H9 (cell line): ENCODE results near the gene SLC8B1. TPM values are rescaled to one million over a fixed set of nuclear protein-coding genes. Genes with fewer than 3 reads are reported as not detected.

ENCODE experiments used
- DNase-seq: peaks from one replicate; pipeline ENCODE4 v3.0.0-alpha.2; 2017
- H2AFZ ChIP-seq: one replicate; pipeline ENCODE4 v1.6.1; 2013; ENCODE audit warnings: mild to moderate bottlenecking, low read length, control low read depth, moderate library complexity
- H2AK5ac ChIP-seq: 2 replicates; pipeline ENCODE4 v1.6.1; 2013; ENCODE audit warnings: low read length, control low read depth, mixed read lengths; ENCODE audit not compliant: insufficient read length
- H2BK120ac ChIP-seq: one replicate; pipeline ENCODE4 v1.6.1; 2013; ENCODE audit warnings: low read depth, mild to moderate bottlenecking, low read length, control low read depth, inconsistent platforms; ENCODE audit not compliant: poor library complexity, severe bottlenecking
- H2BK12ac ChIP-seq: 2 replicates; pipeline ENCODE4 v1.6.1; 2013; ENCODE audit warnings: low read length, control low read depth, mixed read lengths, low read depth; ENCODE audit not compliant: insufficient read length
- H2BK15ac ChIP-seq: 2 replicates; pipeline ENCODE4 v1.6.1; 2013; ENCODE audit warnings: low read depth, low read length, control low read depth
- H2BK20ac ChIP-seq: one replicate; pipeline ENCODE4 v1.6.1; 2013; ENCODE audit warnings: low read depth, mild to moderate bottlenecking, low read length, control low read depth, inconsistent platforms; ENCODE audit not compliant: poor library complexity, severe bottlenecking
- H2BK5ac ChIP-seq: 2 replicates; pipeline ENCODE4 v1.6.1; 2013; ENCODE audit warnings: low read length, control low read depth, mixed read lengths; ENCODE audit not compliant: insufficient read length
- H3K14ac ChIP-seq: 2 replicates; pipeline ENCODE4 v1.6.1; 2013; ENCODE audit warnings: low read length, control low read depth; ENCODE audit not compliant: insufficient read depth
- H3K18ac ChIP-seq: 2 replicates; pipeline ENCODE4 v1.6.1; 2013; ENCODE audit warnings: low read depth, mild to moderate bottlenecking, mixed read lengths, low read length, control low read depth; ENCODE audit not compliant: insufficient read length
- H3K23ac ChIP-seq: 2 replicates; pipeline ENCODE4 v1.6.1; 2013; ENCODE audit warnings: low read length, control low read depth, mixed read lengths, low read depth; ENCODE audit not compliant: insufficient read length
- H3K23me2 ChIP-seq: 2 replicates; pipeline ENCODE4 v1.6.1; 2013; ENCODE audit warnings: low read depth, mild to moderate bottlenecking, mixed read lengths, low read length, control low read depth; ENCODE audit not compliant: insufficient read length, poor library complexity, severe bottlenecking
- H3K27ac ChIP-seq: 2 replicates; pipeline ENCODE4 v1.5.1; 2013; ENCODE audit warnings: low read length, control low read depth, mixed read lengths, low read depth; ENCODE audit not compliant: insufficient read length
- H3K27me3 ChIP-seq: 2 replicates; pipeline ENCODE4 v1.6.1; 2013; ENCODE audit warnings: low read length, control low read depth, inconsistent platforms; ENCODE audit not compliant: insufficient read depth
- H3K4ac ChIP-seq: 2 replicates; pipeline ENCODE4 v1.6.1; 2013; ENCODE audit warnings: low read depth, mild to moderate bottlenecking, control low read depth, inconsistent platforms, low read length, moderate library complexity
- H3K4me1 ChIP-seq: 2 replicates; pipeline ENCODE4 v1.6.1; 2013; ENCODE audit warnings: low read length, control low read depth, inconsistent platforms; ENCODE audit not compliant: insufficient read depth
- H3K4me2 ChIP-seq: 2 replicates; pipeline ENCODE4 v1.6.1; 2013; ENCODE audit warnings: low read length, control low read depth, mixed read lengths; ENCODE audit not compliant: insufficient read length, insufficient read depth
- H3K56ac ChIP-seq: 2 replicates; pipeline ENCODE4 v1.6.1; 2013; ENCODE audit warnings: low read depth, mild to moderate bottlenecking, mixed read lengths, low read length, control low read depth; ENCODE audit not compliant: insufficient read length
- H3K79me1 ChIP-seq: 2 replicates; pipeline ENCODE4 v1.6.1; 2013; ENCODE audit warnings: low read depth, mild to moderate bottlenecking, moderate library complexity, low read length, control low read depth, inconsistent platforms; ENCODE audit not compliant: insufficient read depth, poor library complexity, severe bottlenecking
- H3K79me2 ChIP-seq: 2 replicates; pipeline ENCODE4 v1.6.1; 2013; ENCODE audit warnings: low read length, control low read depth, inconsistent platforms; ENCODE audit not compliant: insufficient read depth
- H3K9ac ChIP-seq: 2 replicates; pipeline ENCODE4 v1.6.1; 2013; ENCODE audit warnings: low read length, control low read depth, mixed read lengths; ENCODE audit not compliant: insufficient read length; ENCODE audit errors: extremely low read depth
- H3K9me3 ChIP-seq: one replicate; pipeline ENCODE4 v1.6.1; 2013; ENCODE audit warnings: low read depth, low read length, inconsistent platforms; ENCODE audit not compliant: control insufficient read depth
- H3T11ph ChIP-seq: one replicate; pipeline ENCODE4 v1.6.1; 2013; ENCODE audit warnings: mild to moderate bottlenecking, low read length, control low read depth, inconsistent platforms
- H4K20me1 ChIP-seq: one replicate; pipeline ENCODE4 v1.6.1; 2013; ENCODE audit not compliant: control insufficient read depth, insufficient read length, insufficient read depth
- H4K5ac ChIP-seq: 2 replicates; pipeline ENCODE4 v1.6.1; 2013; ENCODE audit warnings: low read depth, mild to moderate bottlenecking, mixed read lengths, low read length, control low read depth; ENCODE audit not compliant: insufficient read length
- H4K8ac ChIP-seq: replicated peaks from 2 replicates; pipeline ENCODE4 v1.6.1; 2013; ENCODE audit warnings: low read length, control low read depth, mixed read lengths, low read depth; ENCODE audit not compliant: insufficient read length
- H4K91ac ChIP-seq: 2 replicates; pipeline ENCODE4 v1.6.1; 2013; ENCODE audit warnings: low read depth, mild to moderate bottlenecking, moderate library complexity, mixed read lengths, low read length, control low read depth; ENCODE audit not compliant: insufficient read length
- H3K27ac Mint-ChIP-seq, 3 experiments: 2 replicates in 2 of 3; 3 replicates in 1 of 3; pipeline ENCODE4 v1.8.0; 2020 to 2021; ENCODE audit warnings: mixed read lengths in 3 of 3, mild to moderate bottlenecking in 1 of 3, moderate library complexity in 1 of 3
- H3K27me3 Mint-ChIP-seq: 2 replicates; pipeline ENCODE4 v1.8.0; 2021; ENCODE audit warnings: low read depth, mild to moderate bottlenecking, moderate library complexity, mixed read lengths
- H3K36me3 Mint-ChIP-seq, 3 experiments: 2 replicates in 2 of 3; 3 replicates in 1 of 3; pipeline ENCODE4 v1.8.0; 2020 to 2021; ENCODE audit warnings: low read depth in 3 of 3, mixed read lengths in 3 of 3; ENCODE audit not compliant: insufficient read depth in 1 of 3
- H3K4me1 Mint-ChIP-seq, 2 experiments: 2 replicates each; pipeline ENCODE4 v1.8.0; 2020; ENCODE audit warnings: mixed read lengths in 2 of 2
- H3K4me3 Mint-ChIP-seq, 2 experiments: 2 replicates in 1 of 2; 3 replicates in 1 of 2; pipeline ENCODE4 v1.8.0; 2020 to 2021; ENCODE audit warnings: mild to moderate bottlenecking in 2 of 2, mixed read lengths in 2 of 2, moderate library complexity in 1 of 2
- H3K9me3 Mint-ChIP-seq, 2 experiments: 2 replicates in 1 of 2; 3 replicates in 1 of 2; pipeline ENCODE4 v1.8.0; 2020; ENCODE audit warnings: mild to moderate bottlenecking in 2 of 2, mixed read lengths in 2 of 2, moderate library complexity in 1 of 2
- CTCF ChIP-seq: fragments of 200-600 bp; sonication (generic); conservative IDR thresholded peaks from 3 replicates; pipeline ENCODE4 v1.8.0; 2021; ENCODE audit warnings: antibody characterized with exemption, mild to moderate bottlenecking
- WGBS: extraction: QIAGEN DNeasy Blood & Tissue Kit; methylation state at CpG from one replicate; pipeline ENCODE4 v1.1.7; 2013; ENCODE audit warnings: missing lambda C conversion rate, low lambda C conversion rate, mixed read lengths; ENCODE audit not compliant: insufficient read length; ENCODE audit errors: extremely low coverage; 5-methylcytosine and 5-hydroxymethylcytosine counted together
- total RNA-seq: library from RNA; stranded (reverse); gene quantifications from 2 replicates; pipeline ENCODE4 v1.2.1, GENCODE V29; 2021

SLC8B1 gene
- total RNA-seq, 1 experiment from 2014 or later, result 10.4 TPM

- Histone ChIP-seq H3K27ac (no peak overlapping the region), H3K4me2 (no peak overlapping the region), H2BK20ac (no peak overlapping the region), H3K14ac (no peak overlapping the region), H2BK15ac (no peak overlapping the region), H2BK120ac (no peak overlapping the region), H4K91ac (no peak overlapping the region), H3K4me1 (peaks cover 9% of the 10 kb centered on the region; the same call in 1 of the 2 replicates), H3K9ac (no peak overlapping the region), H3K9me3 (no peaks in the 10 kb centered on the region), H3T11ph (no peak overlapping the region), H4K20me1 (no peaks in the 10 kb centered on the region), H3K23me2 (no peaks in the 10 kb centered on the region), H3K79me2 (no peaks in the 10 kb centered on the region; the same call in 1 of the 2 replicates), H2AFZ (no peak overlapping the region), H2AK5ac (no peak overlapping the region), H2BK5ac (no peak overlapping the region), H3K56ac (no peak overlapping the region), H2BK12ac (no peak overlapping the region), H3K27me3 (no peaks in the 10 kb centered on the region), H3K4ac (no peak overlapping the region), H4K8ac (no peak overlapping the region), H3K18ac (no peak overlapping the region), H3K23ac (no peak overlapping the region), H4K5ac (no peak overlapping the region), H3K79me1 (no peaks in the 10 kb centered on the region)
- TF ChIP-seq CTCF, result no peak
- peaks cover 0 to 13% (median 0%) of the 10 kb centered on the region in 3 experiments; a peak in 3 of 7 replicates for H3K36me3 Mint-ChIP-seq
- H3K27ac Mint-ChIP-seq, result no peak overlapping the region
- DNase-seq, result no peak
- WGBS, result no CpG with 5 or more reads among the region's 12 CpGs
- H3K4me1 Mint-ChIP-seq, result peaks cover 33 to 38% of the 10 kb centered on the region in 2 experiments
- no peaks in the 10 kb centered on the region for H3K9me3 Mint-ChIP-seq
- no peaks in the 10 kb centered on the region; the same call in none of the 2 replicates for H3K27me3 Mint-ChIP-seq
- no peak overlapping the region for H3K4me3 Mint-ChIP-seq
These were observed 85.4 kb downstream of the SLC8B1 start for GRCh38 chr12:113249546-113249945.
